Central memory CD8-positive, alpha-beta T cell (primary cell): Measurements from ENCODE around the gene ACAP2.
"Not testable (repeated sequence)": the region's sequence is repeated elsewhere in the genome, so short reads cannot be mapped to it uniquely, and the experiment has no call there.

Experiments
- ATAC-seq: fragments of 150-1000 bp; cut with Tn5 transposase; replicated peaks from 2 replicates; pipeline ENCODE4 v1.10.0; 2022; ENCODE audit warnings: mild to moderate bottlenecking, moderate FRiP score, moderate number of reproducible peaks; ENCODE audit not compliant: poor library complexity, severe bottlenecking; ENCODE audit errors: extremely low read depth
- DNase-seq, 2 donors: peaks; one replicate each; pipeline ENCODE4 v3.0.0; 2021; ENCODE audit warnings: low spot score in 2 of 2
- H3K27ac Mint-ChIP-seq: one replicate; pipeline ENCODE4 v1.8.0; 2022; ENCODE audit warnings: low read depth, mild to moderate bottlenecking, moderate library complexity, mixed read lengths
- H3K27me3 Mint-ChIP-seq: one replicate; pipeline ENCODE4 v1.8.0; 2022; ENCODE audit warnings: mixed read lengths
- H3K36me3 Mint-ChIP-seq: one replicate; pipeline ENCODE4 v1.8.0; 2022; ENCODE audit warnings: mild to moderate bottlenecking, moderate library complexity, mixed read lengths; ENCODE audit not compliant: insufficient read depth
- H3K4me1 Mint-ChIP-seq: one replicate; pipeline ENCODE4 v1.8.0; 2022; ENCODE audit warnings: mixed read lengths
- H3K4me3 Mint-ChIP-seq: one replicate; pipeline ENCODE4 v1.8.0; 2022; ENCODE audit warnings: mild to moderate bottlenecking, moderate library complexity, mixed read lengths
- H3K9me3 Mint-ChIP-seq: one replicate; pipeline ENCODE4 v1.8.0; 2022; ENCODE audit warnings: mixed read lengths

Gene ACAP2

GRCh38 chr3:195236801-195237570 is 205.8 kb downstream of the ACAP2 start:
- no peaks in the 10 kb centered on the region for H3K27me3 Mint-ChIP-seq
- peaks cover 5% of the 10 kb centered on the region for H3K4me1 Mint-ChIP-seq
- H3K9me3 Mint-ChIP-seq = no peaks in the 10 kb centered on the region
- peak overlapping the region; percentile 66 for H3K27ac Mint-ChIP-seq
- no peak for ATAC-seq
- peaks cover 3% of the 10 kb centered on the region for H3K36me3 Mint-ChIP-seq
- no peak overlapping the region for H3K4me3 Mint-ChIP-seq
- DNase-seq = no peak

- DNase-seq (no peak), ATAC-seq (no peak)
- H3K9me3 Mint-ChIP-seq = no peaks in the 10 kb centered on the region
- H3K27ac Mint-ChIP-seq = peak overlapping the region; percentile 66
- no peaks in the 10 kb centered on the region for H3K27me3 Mint-ChIP-seq
- H3K4me3 Mint-ChIP-seq = no peak overlapping the region
- peaks cover 1% of the 10 kb centered on the region for H3K36me3 Mint-ChIP-seq
- H3K4me1 Mint-ChIP-seq = peaks cover 5% of the 10 kb centered on the region
Measured at GRCh38 chr3:195236076-195236798, 206.6 kb downstream of the ACAP2 start.

GRCh38 chr3:195230244-195230643 is 212.6 kb downstream of the ACAP2 start:
- ATAC-seq = no peak
- H3K27me3 Mint-ChIP-seq = no peaks in the 10 kb centered on the region
- DNase-seq = no peak
- peaks cover 20% of the 10 kb centered on the region for H3K4me1 Mint-ChIP-seq
- no peaks in the 10 kb centered on the region for H3K9me3 Mint-ChIP-seq
- H3K36me3 Mint-ChIP-seq = peaks cover 1% of the 10 kb centered on the region
- no peak overlapping the region for H3K4me3 Mint-ChIP-seq
- no peak overlapping the region for H3K27ac Mint-ChIP-seq

GRCh38 chr3:195228886-195229285 is 213.9 kb downstream of the ACAP2 start:
- not testable (repeated sequence) for H3K27me3 Mint-ChIP-seq, DNase-seq, H3K36me3 Mint-ChIP-seq, H3K27ac Mint-ChIP-seq, H3K4me3 Mint-ChIP-seq, H3K9me3 Mint-ChIP-seq, ATAC-seq
- H3K4me1 Mint-ChIP-seq = peaks cover 20% of the 10 kb centered on the region

GRCh38 chr3:195227871-195228270 is 214.9 kb downstream of the ACAP2 start:
- Mint-ChIP-seq H3K27me3 (no peaks in the 10 kb centered on the region), H3K4me3 (no peak overlapping the region), H3K4me1 (peaks cover 20% of the 10 kb centered on the region), H3K36me3 (peaks cover 1% of the 10 kb centered on the region), H3K9me3 (no peaks in the 10 kb centered on the region), H3K27ac (no peak overlapping the region)
- DNase-seq = no peak
- no peak for ATAC-seq

- no peak for ATAC-seq
- Mint-ChIP-seq H3K9me3 (no peaks in the 10 kb centered on the region), H3K27me3 (no peaks in the 10 kb centered on the region), H3K36me3 (no peaks in the 10 kb centered on the region), H3K4me3 (no peak overlapping the region), H3K4me1 (peaks cover 20% of the 10 kb centered on the region), H3K27ac (peak overlapping the region; percentile 67)
- no peak for DNase-seq
Measured at GRCh38 chr3:195226900-195227447, 215.8 kb downstream of the ACAP2 start.

GRCh38 chr3:195226445-195226844 is 216.4 kb downstream of the ACAP2 start:
- Mint-ChIP-seq H3K27me3 (no peaks in the 10 kb centered on the region), H3K36me3 (no peaks in the 10 kb centered on the region), H3K27ac (peak overlapping the region; percentile 67), H3K4me1 (peaks cover 20% of the 10 kb centered on the region), H3K9me3 (no peaks in the 10 kb centered on the region), H3K4me3 (no peak overlapping the region)
- ATAC-seq = no peak
- no peak for DNase-seq

GRCh38 chr3:195224980-195225580 is 217.7 kb downstream of the ACAP2 start:
- H3K27me3 Mint-ChIP-seq = no peaks in the 10 kb centered on the region

More at GRCh38 chr3:195224980-195225580, 217.7 kb downstream of the ACAP2 start:
- Mint-ChIP-seq H3K36me3 (no peaks in the 10 kb centered on the region), H3K9me3 (no peaks in the 10 kb centered on the region), H3K4me3 (no peak overlapping the region), H3K27ac (no peak overlapping the region), H3K4me1 (peaks cover 23% of the 10 kb centered on the region)
- ATAC-seq = no peak
- no peak for DNase-seq
